HG02870 (cell line): ENCODE measurements around the gene SENP1.

ENCODE experiments used
- ATAC-seq: cut with Tn5 transposase; IDR thresholded peaks from one replicate; pipeline ENCODE4 v1.9.1; 2021; ENCODE audit warnings: mild to moderate bottlenecking, moderate library complexity; ENCODE audit not compliant: unreplicated experiment

The SENP1 gene

DNA sequence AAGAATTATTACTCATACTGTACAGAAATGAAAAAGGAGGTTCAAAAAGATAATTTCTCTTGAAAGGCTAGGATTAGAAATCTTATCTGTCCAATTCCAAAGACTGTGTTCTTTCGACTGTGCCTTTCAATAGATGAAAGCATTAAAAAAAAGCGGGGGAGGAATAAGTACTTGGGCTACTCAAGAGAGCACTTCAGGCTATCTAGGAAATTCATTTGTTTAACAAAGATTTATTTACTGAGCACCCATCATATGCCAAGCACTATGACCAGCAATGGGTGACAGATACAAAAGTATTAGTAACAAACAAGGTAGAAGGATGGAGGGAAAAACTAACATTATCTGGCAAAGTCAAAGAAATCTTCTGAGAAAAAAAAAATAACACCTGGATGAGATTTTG lies 37.4 kb downstream of the SENP1 start:
- no peak for ATAC-seq

DNA sequence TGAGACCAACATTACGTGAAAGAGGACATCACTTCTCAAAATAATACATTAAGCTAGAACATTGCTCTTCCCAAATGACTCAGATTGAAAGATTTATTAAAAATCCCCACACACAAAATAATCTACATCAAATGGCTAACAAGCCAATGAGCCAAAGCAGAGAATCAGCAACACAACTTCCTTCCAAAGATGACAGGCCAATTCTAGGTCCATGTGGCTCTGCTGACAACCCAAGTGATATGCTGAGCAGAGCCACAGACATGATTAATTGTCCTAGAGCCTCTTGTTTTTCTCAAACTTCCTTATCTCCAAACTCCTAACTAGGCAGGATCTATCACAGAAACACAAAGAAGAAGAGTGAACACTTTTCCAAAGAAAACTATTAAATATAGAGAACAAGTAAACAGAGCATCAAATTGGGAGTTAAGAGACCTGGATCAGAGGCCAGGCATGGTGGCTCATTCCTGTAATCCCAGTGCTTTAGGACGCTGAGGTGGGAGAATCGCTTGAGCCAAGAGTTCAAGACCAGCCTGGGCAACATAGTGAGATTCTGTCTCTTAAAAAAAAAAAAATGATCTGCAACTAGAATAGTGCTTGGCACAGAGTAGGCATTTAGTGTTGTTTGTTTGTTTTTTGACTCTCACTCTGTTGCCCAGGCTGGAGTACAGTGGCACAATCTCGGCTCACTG lies 38.5 kb downstream of the SENP1 start:
- ATAC-seq, result no peak

DNA sequence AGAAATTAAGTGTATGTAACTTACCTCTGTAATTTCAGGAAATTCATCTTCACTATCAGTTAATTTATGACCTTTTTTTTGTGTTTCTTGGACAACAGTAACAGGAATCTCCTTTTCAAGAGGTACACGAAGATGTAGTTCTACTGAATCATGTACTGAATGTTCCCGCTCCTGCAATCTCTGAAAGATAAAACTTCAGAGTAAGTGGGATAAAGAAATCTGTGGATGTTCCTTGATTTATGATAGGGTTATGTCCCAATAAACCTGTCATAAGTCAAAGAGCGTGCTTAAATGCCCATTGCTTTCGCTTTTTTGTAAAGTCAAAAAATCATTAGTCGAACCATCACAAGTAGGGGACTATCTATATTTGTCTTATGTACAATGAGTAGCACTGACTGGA lies 40.8 kb downstream of the SENP1 start:
- ATAC-seq, result no peak

DNA sequence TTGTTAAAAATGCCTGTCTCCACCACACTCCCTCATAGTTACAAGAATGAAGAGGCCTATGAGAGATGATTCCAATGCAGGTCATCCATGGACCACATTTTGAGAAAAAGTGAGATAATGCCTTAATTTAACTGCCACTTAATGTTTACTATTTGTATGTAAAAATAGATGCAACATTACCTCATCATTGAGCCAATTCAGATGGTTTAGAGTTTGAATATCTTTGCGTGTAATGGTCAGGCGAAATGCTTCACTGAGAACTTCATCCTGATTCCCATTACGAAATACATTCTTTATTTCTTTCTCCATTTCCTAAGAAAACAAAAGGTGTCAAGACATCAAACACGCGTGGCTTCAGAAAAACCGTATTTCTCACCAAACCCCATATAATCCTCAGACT lies 42.3 kb downstream of the SENP1 start:
- ATAC-seq, result no peak

DNA sequence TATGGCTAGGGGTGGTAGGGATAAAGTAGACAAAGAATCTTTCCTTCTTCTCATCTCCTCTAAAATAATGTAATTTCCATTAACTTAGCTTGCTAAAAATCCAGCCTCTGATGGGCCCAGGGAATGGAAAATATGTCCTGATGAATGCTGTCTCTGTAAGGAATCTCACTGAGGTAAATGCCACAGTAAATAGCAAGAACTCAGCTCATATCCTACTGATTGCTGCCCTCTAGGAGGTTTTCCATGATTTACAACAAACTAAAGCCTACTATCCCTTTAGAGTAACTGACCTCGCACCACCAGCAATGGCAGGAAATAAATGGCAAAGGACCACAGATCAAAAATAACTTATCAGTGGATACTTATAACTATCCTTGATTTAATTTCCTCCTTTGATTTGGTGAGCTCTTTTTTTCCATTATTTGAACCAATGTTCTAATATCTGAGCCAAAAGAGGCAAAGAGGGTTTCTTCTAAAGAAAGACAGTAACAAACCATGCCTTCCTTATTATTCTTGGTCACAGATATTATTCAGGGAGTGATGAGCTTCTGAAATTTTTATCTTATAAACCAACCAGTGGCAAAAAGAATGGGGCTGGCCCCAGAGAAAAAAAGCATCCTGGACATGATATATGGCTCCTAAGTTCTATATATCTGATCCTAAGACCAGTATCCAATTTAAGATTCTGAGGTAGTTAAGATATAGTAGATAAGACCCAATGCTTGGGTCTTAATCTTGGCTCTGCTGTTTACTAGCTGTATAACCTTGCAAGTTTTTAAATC lies 43.8 kb downstream of the SENP1 start:
- ATAC-seq, result no peak

DNA sequence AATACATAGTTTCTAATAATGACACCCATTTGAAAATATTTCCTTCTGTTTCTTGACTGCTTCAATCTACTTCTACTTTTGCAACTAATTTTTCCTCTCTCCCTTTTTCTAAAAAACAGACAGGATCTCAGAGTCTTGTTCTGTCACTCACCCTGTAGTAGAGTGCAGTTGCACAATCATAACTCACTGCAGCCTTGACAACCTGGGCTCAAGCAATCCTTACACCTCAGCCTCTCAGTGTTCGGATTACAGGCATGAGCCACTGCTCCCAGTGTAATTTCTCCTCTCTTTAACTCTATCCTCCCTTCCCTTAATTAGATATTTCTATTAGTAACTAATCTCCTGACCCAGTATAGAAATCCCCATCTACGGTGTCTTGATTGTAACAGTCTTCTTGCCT lies 45.4 kb downstream of the SENP1 start:
- ATAC-seq, result no peak

DNA sequence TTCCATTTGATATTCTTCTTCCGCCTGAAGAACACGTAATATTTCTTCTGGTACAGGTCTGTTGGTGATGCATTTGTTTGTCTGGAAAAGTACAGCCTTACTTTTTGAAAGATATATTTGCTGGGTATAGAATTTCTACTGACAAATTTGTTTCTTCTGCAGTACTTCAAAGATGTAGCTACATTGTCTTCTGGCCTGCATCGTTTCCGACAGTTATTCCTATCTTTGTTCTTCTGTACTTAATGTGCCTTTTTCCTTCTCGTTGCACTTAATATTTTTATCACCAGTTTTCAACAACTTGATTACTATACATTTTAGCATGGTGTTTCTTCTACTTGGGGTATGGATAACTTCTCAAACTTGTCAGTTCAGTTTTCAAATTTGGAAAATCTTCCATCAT lies 47.1 kb downstream of the SENP1 start:
- ATAC-seq, result no peak

DNA sequence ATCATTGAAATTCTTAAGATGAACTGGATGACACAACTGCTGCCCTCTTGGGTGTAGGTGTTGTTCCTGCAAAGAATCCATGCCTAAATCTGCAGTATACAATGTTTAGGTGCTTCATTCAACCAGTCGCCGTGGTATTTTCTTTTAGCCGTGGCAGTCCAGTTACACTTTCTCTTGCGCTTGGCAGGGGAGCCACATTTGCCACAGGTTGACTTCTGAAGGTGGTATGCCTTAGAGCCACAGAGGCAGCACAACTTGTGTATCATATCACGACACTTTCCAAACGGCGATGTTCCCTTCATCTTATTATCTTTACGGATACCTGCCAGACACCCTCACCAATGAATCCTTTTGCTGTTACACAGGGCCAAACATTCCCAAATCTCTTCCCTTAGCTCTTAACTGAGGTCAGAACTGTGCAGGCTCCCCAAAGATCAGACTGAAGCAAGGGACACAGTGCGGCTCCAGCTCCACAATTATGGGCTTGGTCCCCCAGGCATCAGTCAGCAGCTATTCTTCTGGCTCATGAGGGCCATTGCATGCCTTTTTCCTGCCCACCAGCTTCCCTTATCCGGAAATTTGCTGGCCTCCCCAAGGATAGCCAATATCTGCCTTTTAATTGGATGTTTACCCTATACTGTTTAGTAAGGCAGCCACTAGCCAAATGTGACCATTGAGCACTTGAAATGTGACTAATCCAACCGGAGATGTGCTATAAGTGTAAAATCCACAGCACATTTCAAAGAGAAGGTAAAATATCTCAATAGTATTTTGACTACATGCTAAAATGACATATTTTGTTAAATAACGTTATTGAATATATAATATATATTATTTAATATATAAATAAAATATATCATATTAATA lies 50.7 kb downstream of the SENP1 start:
- no peak for ATAC-seq

DNA sequence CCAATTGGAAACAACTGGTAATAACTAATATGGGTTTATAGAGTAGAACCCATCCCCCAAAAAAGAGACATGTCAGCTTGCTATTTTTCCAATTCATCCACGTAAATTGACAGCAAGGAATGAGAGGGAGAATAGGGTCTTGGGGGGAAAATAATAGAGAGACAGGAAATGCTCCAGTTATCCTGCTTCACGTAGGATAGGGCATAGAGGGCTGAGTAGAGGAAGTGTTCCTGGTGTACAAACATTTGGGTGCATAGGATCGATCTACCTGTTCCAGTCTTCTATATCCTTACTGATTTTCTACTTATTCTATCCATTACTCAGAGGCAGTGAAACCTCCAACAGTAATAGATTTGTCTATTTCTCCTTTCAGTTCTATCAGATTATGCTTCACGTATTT lies 52.0 kb downstream of the SENP1 start:
- no peak for ATAC-seq

DNA sequence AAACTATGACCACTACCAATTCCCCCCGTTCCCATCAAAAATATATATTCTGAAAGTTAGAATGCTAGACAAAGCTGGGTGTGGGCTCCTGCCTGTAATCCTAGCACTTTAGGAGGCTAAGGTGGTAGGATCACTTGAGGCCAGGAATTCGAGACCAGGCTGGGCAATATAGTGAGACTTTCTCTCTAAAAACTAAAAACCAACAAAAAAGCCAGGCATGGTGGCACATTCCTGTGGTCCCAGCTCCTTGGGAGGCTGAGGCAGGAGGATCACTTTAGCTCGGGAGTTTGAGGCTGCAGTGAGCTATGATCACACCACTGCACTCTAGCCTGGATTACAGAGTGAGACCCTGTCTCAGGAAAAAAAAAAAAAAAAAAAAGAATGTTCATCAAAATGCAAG lies 52.8 kb downstream of the SENP1 start:
- no peak for ATAC-seq

DNA sequence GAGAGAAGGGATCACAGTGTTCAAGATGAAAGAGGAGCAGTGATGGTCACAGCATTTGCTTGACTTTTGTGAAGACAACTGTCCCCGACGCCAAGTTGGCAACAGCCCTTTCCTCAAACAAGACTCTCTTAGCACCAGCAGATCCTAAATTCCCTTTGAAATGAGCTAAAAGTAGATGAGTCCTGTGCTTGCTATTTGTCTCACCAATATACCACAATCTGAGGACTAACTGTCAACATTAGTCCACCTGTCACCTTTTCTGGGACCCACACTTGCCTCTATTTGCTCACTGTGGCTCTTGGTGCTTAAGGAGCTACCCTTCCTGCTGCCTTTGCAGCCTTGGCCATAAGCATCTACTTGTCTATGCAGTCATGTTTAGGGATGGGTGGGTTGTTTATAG lies 54.2 kb downstream of the SENP1 start:
- no peak for ATAC-seq

DNA sequence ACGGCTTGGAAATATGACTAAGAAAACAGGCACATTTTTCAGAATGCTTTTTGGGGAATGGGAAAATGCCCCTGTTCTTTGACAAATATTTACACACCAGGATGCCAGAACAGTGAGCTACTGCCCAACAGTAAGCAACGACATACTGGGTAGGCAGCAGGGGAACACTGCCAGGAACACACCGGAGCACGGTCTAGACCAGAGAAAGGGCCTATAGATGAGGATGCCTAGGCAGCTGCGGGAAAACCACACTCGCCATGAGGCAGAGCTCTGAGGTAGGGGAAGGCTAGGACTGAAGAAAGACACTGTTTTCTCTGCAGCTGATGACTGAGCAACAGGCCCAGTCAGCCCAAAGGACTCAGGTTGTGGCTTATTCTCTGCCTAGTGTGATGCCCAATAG lies 55.7 kb downstream of the SENP1 start:
- no peak for ATAC-seq

DNA sequence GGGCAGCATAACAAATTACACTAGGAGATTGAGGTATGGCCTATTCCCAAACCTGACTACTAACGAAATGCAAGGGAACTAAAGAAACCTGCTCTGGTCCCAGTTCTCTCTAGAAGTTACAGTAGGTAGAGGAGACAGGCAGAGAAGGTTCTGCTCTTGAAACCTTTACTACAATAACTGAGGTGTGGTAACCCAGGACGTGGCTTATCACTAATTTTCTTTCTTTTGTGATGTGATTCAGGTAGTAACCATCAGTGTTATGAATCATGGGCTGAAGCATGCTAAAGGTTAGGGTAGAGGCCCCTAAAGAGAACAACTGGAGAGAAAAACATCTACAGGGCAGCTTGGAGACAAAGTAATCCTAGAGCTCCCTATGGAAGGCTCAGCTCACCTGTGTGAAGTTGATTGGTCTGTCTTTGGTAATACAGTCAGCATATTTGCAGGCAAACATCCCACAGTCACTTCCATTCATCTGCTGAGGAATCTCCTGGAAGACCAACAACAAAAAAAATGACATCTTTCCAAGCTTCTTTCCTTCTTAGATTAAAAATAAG lies 59.8 kb downstream of the SENP1 start:
- ATAC-seq, result no peak

DNA sequence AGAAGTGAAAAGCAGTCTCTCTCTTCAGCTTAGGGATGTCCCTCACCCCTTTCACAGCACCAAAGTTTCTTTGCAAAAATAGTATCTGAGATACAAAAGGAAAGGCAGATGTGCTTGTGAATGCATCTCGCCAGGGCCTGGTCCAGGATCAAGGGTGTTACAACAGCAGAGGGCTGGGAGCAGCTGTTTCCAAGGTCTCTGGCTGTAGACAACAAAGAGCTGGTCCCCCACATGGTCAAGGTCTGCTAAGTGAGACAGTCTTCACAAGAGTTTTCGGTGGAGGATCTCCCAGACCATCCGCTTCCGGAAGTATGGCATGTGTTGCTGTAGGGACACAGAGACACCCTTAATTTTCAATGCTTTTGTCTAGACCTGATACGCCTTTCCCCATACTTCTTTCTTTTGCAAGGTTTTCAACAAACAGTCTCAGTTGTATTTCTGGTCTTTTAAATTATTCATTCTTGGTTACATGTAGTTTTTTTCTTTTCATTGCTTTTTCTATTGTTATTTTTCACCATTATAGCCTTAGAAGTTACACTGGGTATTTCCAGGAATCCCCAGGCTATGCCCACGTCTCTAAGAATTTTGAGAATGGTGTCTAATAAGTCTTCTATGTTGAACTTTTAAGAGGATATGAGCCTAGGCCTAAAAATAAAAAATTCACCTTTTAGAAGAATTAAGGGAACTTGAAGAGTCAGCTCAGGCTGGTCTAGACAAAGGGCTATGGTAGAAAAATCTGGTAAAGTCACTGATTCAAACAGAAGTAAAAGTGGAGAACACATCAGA lies 60.6 kb downstream of the SENP1 start:
- no peak for ATAC-seq

DNA sequence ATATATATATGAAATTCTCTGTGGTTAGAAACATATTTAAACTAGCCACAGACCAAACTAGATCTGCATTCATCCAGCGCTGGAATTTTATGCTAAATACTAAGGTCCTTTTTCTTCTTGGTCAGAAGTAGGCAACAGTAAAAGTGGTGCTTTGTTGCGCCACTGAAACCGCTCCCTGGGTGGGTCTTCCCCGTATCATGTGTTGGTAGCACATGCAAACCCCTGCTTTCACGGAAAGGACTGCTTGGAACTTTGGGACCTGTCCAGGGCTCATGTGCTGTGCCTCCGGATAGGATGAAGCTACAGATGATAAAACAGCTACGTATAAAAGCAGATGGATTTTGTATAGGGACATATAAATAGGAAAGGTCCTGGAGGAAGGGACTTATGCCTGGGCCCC lies 61.5 kb downstream of the SENP1 start:
- ATAC-seq, result no peak

DNA sequence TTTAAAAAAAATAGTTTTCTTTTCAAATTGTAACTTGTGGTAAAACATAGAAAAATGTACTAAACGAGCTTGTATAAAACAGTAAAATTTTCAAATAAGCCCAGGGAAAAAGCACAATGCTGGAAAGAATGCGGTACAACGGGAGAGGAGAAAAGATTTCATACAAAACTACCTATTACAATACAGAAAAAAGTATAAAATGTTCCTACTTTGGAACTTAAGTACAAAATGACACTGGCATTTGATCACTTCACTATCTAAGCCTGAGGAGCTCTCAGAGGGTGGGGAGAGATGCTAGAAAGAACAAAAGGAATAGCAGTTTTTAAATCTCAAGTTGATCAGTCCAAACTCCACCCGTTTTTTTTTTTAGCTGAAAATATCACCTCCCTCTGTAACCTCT lies 62.1 kb downstream of the SENP1 start:
- ATAC-seq, result no peak

DNA sequence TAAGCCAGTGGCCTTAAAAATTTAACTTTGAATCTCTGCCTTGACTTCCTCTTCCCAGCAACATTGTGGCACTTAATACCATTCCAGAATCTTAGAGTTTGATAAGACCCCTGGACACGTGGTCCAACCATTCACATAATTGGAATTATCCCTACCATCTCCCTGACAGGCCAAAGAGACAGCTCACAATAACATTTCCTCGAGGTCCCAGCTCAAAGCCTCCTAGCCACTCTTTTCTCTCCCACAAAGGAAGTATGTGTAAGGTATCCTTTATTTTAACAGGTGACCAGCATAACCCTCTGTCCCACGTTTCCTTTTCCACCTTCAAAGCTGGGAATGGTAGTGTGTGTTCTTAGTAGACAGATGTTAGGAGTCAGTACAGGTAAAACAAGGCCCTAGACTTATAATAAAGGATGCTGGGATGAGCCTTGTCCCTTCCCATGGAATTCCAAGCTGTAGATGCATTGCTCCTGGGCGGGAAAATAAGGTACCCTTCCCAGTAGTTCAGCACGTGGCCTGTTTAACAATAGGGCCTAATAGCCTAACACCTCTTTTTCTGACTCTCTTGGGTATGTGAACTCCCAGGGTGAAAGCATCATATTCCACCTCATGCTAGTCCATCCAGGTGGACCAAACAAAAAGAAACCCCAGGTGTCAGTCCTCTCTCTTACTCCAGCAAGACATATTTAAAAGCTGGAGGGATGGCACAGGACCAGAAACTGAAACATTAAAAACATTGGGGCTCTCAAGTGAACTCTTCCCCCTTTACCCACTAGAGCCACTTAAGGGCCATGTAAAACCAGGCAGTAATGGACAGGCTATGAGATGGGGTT lies 64.1 kb downstream of the SENP1 start:
- no peak for ATAC-seq

DNA sequence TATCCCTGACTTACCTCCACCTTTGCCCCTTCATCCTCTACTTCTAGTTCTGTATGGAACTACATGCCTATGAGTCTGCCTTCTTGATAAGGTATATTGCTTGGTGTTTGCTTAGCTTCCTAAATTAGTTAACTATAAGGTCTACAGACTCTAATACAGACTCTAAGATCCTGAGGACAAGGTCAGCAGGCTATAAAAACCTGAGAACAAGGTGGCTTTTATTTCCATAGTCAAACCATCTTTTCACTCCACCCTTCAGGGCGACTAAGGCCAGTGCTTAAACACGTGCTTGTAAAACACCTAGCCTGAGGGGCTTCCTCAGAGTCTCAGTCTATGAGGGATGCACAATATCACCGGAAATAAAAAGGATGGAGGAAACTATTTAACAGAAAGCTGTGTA lies 65.5 kb downstream of the SENP1 start:
- ATAC-seq, result no peak

DNA sequence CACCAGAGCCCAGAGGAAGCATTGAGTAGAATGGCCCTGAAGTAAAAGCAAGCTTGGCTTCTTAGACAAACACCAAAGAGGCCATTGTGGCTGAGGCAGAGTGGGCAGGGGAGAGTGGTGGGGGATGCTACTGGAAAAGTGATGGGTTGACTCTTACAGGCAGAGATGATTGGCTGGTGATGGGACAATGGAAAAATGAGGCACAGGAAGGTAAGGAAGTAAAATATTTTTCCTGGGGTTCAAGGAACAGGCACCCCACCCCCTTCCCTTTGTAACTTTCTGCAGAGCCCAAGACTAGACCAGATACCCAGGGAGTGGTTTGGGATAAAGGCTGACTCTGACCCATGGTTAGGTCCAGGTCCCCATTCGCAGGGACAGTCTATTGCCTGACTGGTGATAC lies 66.7 kb downstream of the SENP1 start:
- no peak for ATAC-seq

DNA sequence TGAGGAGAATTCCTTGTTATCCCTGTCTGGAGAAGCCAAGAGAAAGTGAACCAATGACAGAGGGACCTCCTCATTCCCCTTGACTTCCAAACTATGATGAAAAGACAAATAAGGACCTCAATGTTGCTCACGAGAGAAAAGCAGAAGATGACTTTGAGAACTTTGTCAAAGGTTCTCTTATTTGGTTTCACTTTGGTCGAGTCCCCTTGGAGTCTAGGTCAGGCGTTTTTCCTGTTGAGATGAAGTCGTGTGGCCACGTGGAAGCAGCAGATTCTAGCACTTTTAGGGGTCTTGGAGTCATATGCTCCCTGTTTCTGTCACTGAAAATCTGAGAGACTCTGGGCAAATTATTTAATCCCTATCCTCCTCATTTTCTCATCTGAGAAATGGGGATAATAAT lies 67.8 kb downstream of the SENP1 start:
- no peak for ATAC-seq
